Subcutaneous adipose tissue (tissue), 4 donors: Measurements from ENCODE around the gene VGF. TPM values are rescaled to one million over a fixed set of nuclear protein-coding genes. Genes with fewer than 3 reads are reported as not detected.

Experiments used
- CTCF ChIP-seq: fragments of 450-650 bp; IDR thresholded peaks from one replicate; pipeline ENCODE4 v1.5.1; 2016; ENCODE audit warnings: low read depth, mild to moderate bottlenecking, control low read depth, antibody characterized with exemption, moderate library complexity
- total RNA-seq, 4 donors: library from RNA; depleted of rRNA; stranded (reverse); fragments of >200 nt; gene quantifications; one replicate each; pipeline ENCODE4 v1.1.0, GENCODE V29; 2016

VGF gene
- total RNA-seq, 4 donors from 2014 or later: not detected

GRCh38 chr7:101126651-101127459 is 38.5 kb downstream of the VGF start, which contains the start of gene SERPINE1:
TSS of gene SERPINE1 (plus strand) at chr7:101127104. CDS start at chr7:101128394, 1,290 bp downstream.
- no peak for TF ChIP-seq CTCF

- no peak for TF ChIP-seq CTCF
Observed at GRCh38 chr7:101125989-101126650, 39.2 kb downstream of the VGF start.

DNA sequence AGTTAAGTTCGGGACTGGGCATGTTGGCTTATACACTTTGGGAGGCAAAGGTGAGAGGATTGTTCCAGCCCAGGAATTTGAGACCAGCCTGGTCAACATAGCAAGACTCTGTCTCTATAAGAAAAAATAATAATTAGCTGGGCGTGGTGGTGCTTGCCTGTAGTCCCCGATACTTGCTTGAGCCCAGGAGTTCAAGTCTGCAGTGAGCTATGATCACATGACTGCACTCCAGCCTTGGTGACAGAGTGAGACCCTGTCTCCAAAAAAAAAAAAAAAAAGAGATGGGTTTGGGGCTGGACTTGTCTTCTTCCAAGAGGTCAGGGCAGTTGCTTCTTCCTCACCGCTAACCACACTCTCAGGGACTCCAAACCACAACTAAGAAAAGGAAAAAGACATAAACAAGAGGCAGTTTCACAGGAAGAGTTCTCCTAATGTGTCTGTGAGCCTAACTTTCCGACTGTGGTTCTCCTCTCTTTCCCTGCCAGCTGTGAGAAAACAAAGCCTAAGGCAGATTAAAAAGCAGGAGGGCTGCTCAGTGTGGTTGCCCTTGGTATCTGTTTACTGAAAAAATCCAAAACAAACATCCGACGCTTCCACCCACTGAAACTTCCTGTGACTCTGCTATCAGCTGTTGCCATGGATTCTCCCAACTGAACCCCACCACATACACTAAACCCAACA is 40.9 kb downstream of the VGF start:
- no peak for TF ChIP-seq CTCF

DNA sequence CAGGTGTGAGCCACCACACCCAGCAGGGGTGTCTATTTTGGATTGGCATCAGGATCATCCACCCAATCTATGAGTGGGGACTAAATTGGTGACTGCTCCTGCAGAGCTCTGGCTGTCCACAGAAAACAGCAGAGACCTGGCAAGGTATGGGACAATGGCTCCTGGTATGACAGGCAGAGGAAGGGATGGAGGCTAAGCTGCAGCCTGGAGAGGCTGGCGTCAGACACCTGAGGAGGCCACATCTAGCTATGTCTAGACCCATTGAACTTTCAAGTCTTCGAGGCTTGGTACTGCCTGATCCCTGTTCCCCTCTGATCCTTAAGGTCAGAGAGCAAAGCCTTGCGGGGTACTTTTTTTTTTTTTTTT is 41.7 kb downstream of the VGF start:
- TF ChIP-seq CTCF: no peak

DNA sequence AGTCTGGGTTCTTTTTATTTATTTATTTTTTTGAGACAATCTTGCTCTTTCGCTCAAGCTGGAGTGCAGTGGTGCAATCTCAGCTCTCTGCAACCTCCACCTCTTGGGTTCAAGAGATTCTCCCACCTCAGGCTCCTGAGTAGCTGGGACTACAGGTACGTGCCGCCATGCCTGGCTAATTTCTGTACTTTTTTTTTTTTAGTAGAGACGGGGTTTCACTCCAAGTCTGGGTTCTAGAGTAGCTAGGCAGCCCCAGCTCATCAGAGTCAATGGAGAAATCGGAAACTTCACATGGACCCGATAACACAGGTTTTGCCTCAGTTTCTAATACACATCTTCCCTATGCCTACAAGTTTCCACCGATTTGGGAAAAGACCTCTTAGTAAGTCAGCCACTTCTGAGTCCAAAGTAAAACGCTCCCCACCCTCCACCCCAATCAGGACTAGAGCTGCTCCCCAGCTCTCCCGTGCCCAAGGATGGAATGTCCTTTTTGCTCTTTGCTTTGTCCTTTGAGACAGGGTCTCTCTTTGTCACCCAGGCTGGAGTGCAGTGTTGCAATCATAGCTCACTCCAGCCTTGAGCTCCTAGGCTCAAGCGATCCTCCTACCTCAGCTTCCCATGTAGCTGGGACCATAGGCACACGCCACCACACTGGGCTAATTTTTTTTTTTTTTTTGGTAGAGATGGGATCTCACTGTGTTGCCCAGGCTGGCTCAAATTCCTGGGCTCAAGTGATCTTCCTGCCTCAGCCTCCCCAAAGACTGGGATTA is 42.3 kb downstream of the VGF start:
- TF ChIP-seq CTCF: no peak

- no peak for TF ChIP-seq CTCF
Observed at GRCh38 chr7:101121991-101122932, 43.1 kb downstream of the VGF start.
